CD14-positive monocyte (primary cell): ENCODE results near the gene LINS1. TPM values are rescaled to one million over a fixed set of nuclear protein-coding genes. Genes with fewer than 3 reads are reported as not detected.

Experiments used
- DNase-seq, 3 donors: peaks; one replicate each; pipeline ENCODE4 v3.0.0-alpha.2; 2011 to 2022
- H2AFZ ChIP-seq: 2 replicates; pipeline ENCODE4 v1.6.0; 2012; ENCODE audit warnings: mild to moderate bottlenecking, low read depth, low read length, inconsistent platforms; ENCODE audit not compliant: insufficient read depth, poor library complexity, severe bottlenecking
- H3K27ac ChIP-seq, 2 donors: 1 replicate in 1 of 2; 2 replicates in 1 of 2; pipeline ENCODE4 v1.5.1; 2012 to 2013; ENCODE audit warnings: low read length in 2 of 2, control low read depth in 1 of 2, inconsistent platforms in 1 of 2, low read depth in 1 of 2, mild to moderate bottlenecking in 1 of 2
- H3K27me3 ChIP-seq, 2 donors: one replicate each; pipeline versions ENCODE4 v1.6.0 to v1.6.1; 2011 to 2013; ENCODE audit warnings: low read length in 2 of 2; ENCODE audit not compliant: control insufficient read depth in 2 of 2, insufficient read depth in 2 of 2
- H3K36me3 ChIP-seq, 2 donors: replicated peaks in 1 of 2; 1 replicate in 1 of 2; 2 replicates in 1 of 2; pipeline versions ENCODE4 v1.5.1 to v1.6.1; 2012 to 2013; ENCODE audit warnings: low read length in 2 of 2, control low read depth in 1 of 2, inconsistent platforms in 1 of 2, mild to moderate bottlenecking in 1 of 2; ENCODE audit not compliant: insufficient read depth in 2 of 2, control insufficient read depth in 1 of 2
- H3K4me1 ChIP-seq, 2 donors: 1 replicate in 1 of 2; 2 replicates in 1 of 2; pipeline versions ENCODE4 v1.5.1 to v1.6.1; 2012 to 2013; ENCODE audit warnings: low read length in 2 of 2, control low read depth in 1 of 2, inconsistent platforms in 1 of 2, mild to moderate bottlenecking in 1 of 2, moderate library complexity in 1 of 2; ENCODE audit not compliant: insufficient read depth in 2 of 2, control insufficient read depth in 1 of 2
- H3K4me2 ChIP-seq: replicated peaks from 2 replicates; pipeline ENCODE3; 2012; ENCODE audit warnings: low read length, moderate library complexity, mild to moderate bottlenecking; ENCODE audit not compliant: poor library complexity, severe bottlenecking; ENCODE audit errors: extremely low read depth
- H3K4me3 ChIP-seq, 3 experiments: fragments of 200-600 bp in 1 of 3; sonication (generic) in 1 of 3; replicated peaks in 1 of 3; 1 replicate in 2 of 3; 2 replicates in 1 of 3; pipeline ENCODE4 v1.5.1; 2011 to 2013; ENCODE audit warnings: low read length in 3 of 3, mild to moderate bottlenecking in 3 of 3, control low read depth in 2 of 3, low read depth in 2 of 3, inconsistent platforms in 1 of 3, moderate library complexity in 1 of 3
- H3K79me2 ChIP-seq: 2 replicates; pipeline ENCODE4 v1.6.0; 2012; ENCODE audit warnings: mild to moderate bottlenecking, control low read depth, inconsistent platforms, low read length, moderate library complexity; ENCODE audit not compliant: insufficient read depth
- H3K9ac ChIP-seq: 2 replicates; pipeline ENCODE4 v1.6.0; 2017; ENCODE audit warnings: low read length, mild to moderate bottlenecking; ENCODE audit not compliant: insufficient read depth, poor library complexity, severe bottlenecking
- H3K9me3 ChIP-seq, 2 donors: replicated peaks in 1 of 2; 1 replicate in 1 of 2; 2 replicates in 1 of 2; pipeline versions ENCODE4 v1.5.1 to v1.6.1; 2012 to 2013; ENCODE audit warnings: low read length in 2 of 2, control low read depth in 1 of 2; ENCODE audit not compliant: control insufficient read depth in 1 of 2, insufficient read depth in 1 of 2
- H4K20me1 ChIP-seq: 2 replicates; pipeline ENCODE4 v1.6.0; 2012; ENCODE audit warnings: mild to moderate bottlenecking, low read length, control low read depth, moderate library complexity; ENCODE audit not compliant: insufficient read depth
- H3K27ac Mint-ChIP-seq, 7 donors: one replicate each; pipeline ENCODE4 v1.8.0; 2020; ENCODE audit warnings: mild to moderate bottlenecking in 7 of 7, mixed read lengths in 7 of 7, moderate library complexity in 6 of 7, inconsistent platforms in 2 of 7
- H3K27me3 Mint-ChIP-seq, 3 donors: one replicate each; pipeline ENCODE4 v1.8.0; 2021 to 2022; ENCODE audit warnings: low read depth in 3 of 3, mild to moderate bottlenecking in 3 of 3, mixed read lengths in 3 of 3, moderate library complexity in 3 of 3, inconsistent platforms in 1 of 3
- H3K36me3 Mint-ChIP-seq, 2 donors: one replicate each; pipeline ENCODE4 v1.8.0; 2020; ENCODE audit warnings: mixed read lengths in 2 of 2, inconsistent platforms in 1 of 2, mild to moderate bottlenecking in 1 of 2
- H3K4me1 Mint-ChIP-seq: one replicate; pipeline ENCODE4 v1.8.0; 2020; ENCODE audit warnings: mild to moderate bottlenecking, mixed read lengths
- H3K4me3 Mint-ChIP-seq, 2 donors: one replicate each; pipeline ENCODE4 v1.8.0; 2020; ENCODE audit warnings: mild to moderate bottlenecking in 2 of 2, mixed read lengths in 2 of 2, moderate library complexity in 1 of 2
- H3K9me3 Mint-ChIP-seq, 7 donors: one replicate each; pipeline ENCODE4 v1.8.0; 2020 to 2022; ENCODE audit warnings: mixed read lengths in 7 of 7, mild to moderate bottlenecking in 6 of 7, moderate library complexity in 6 of 7, inconsistent platforms in 2 of 7
- CTCF ChIP-seq: fragments of 200-600 bp; IDR thresholded peaks from one replicate; pipeline ENCODE4 v1.8.0; 2022; ENCODE audit warnings: antibody characterized with exemption, mild to moderate bottlenecking
- WGBS: methylation state at CpG from one replicate; pipeline ENCODE4 v1.1.5; 2013; ENCODE audit warnings: missing lambda C conversion rate; ENCODE audit not compliant: insufficient coverage; 5-methylcytosine and 5-hydroxymethylcytosine counted together
- intact Hi-C, 2 donors: fragments of 100-400 bp; cut with micrococcal nuclease; formaldehyde crosslinking; loops; one replicate each; pipeline versions ENCODE4 v1.15.0 to v1.15.1; 2023
- polyA plus RNA-seq, 3 donors: library from polyadenylated mRNA; depleted of rRNA in 1 of 3; unstranded in 2 of 3; stranded (reverse) in 1 of 3; fragments of 300-500 nt in 2 of 3; fragments of >200 nt in 1 of 3; fragmentation: Illumina TruSeq in 2 of 3; gene quantifications; 1 replicate in 2 of 3; 2 replicates in 1 of 3; pipeline ENCODE4 v1.2.3, GENCODE V29; 2012 to 2021

LINS1 gene
- polyA plus RNA-seq, 3 donors = 4.2 to 8.8 (median 7.6) TPM

- no CpG with 5 or more reads among the region's 3 CpGs for WGBS
- no peak overlapping the region for H3K4me3 Mint-ChIP-seq
- peaks cover 11 to 13% of the 10 kb centered on the region in 2 donors for H3K4me1 ChIP-seq
These were observed 6.0 kb downstream of the LINS1 start for GRCh38 chr15:100595964-100596363.

GRCh38 chr15:100593431-100593830, 8.6 kb downstream of the LINS1 start:
- peaks cover 36% of the 10 kb centered on the region for H4K20me1 ChIP-seq
- TF ChIP-seq CTCF = no peak
- DNase-seq = no peak
- no peaks in the 10 kb centered on the region for H3K27me3 Mint-ChIP-seq
- H3K36me3 Mint-ChIP-seq = peaks cover 14 to 24% of the 10 kb centered on the region in 2 donors
- peaks cover 14% of the 10 kb centered on the region for H3K4me1 Mint-ChIP-seq
- H3K36me3 ChIP-seq = peaks cover 0 to 17% of the 10 kb centered on the region in 2 donors
- no peak overlapping the region for H3K4me2 ChIP-seq
- peaks cover 87% of the 10 kb centered on the region for H3K79me2 ChIP-seq
- H2AFZ ChIP-seq = no peak overlapping the region
- peaks cover 5 to 23% (median 15%) of the 10 kb centered on the region in 7 donors for H3K9me3 Mint-ChIP-seq
- no peak overlapping the region for H3K9ac ChIP-seq
- no peaks in the 10 kb centered on the region for H3K27me3 ChIP-seq
- no peak overlapping the region for H3K4me3 Mint-ChIP-seq
- intact Hi-C loops = no loop called here
- H3K4me3 ChIP-seq = no peak overlapping the region
- H3K4me1 ChIP-seq = peaks cover 7% of the 10 kb centered on the region in 2 donors
- no CpG with 5 or more reads among the region's 2 CpGs for WGBS
- H3K27ac Mint-ChIP-seq = no peak overlapping the region
- peaks cover 3 to 22% of the 10 kb centered on the region in 2 donors for H3K9me3 ChIP-seq
- H3K27ac ChIP-seq = no peak overlapping the region

More at GRCh38 chr15:100595964-100596363, 6.0 kb downstream of the LINS1 start:
- Mint-ChIP-seq H3K36me3 (peaks cover 11 to 26% of the 10 kb centered on the region in 2 donors), H3K9me3 (peaks cover 1 to 9% (median 5%) of the 10 kb centered on the region in 7 donors), H3K27ac (no peak overlapping the region), H3K4me1 (peaks cover 17% of the 10 kb centered on the region), H3K27me3 (no peaks in the 10 kb centered on the region)
- Histone ChIP-seq H3K79me2 (peaks cover 94% of the 10 kb centered on the region), H2AFZ (no peak overlapping the region), H3K4me2 (no peak overlapping the region), H4K20me1 (peaks cover 36% of the 10 kb centered on the region), H3K9ac (no peak overlapping the region), H3K9me3 (peaks cover 0 to under 1% of the 10 kb centered on the region in 2 donors), H3K36me3 (peaks cover 0 to 11% of the 10 kb centered on the region in 2 donors), H3K27me3 (no peaks in the 10 kb centered on the region), H3K4me3 (no peak overlapping the region), H3K27ac (no peak overlapping the region)
- no peak for TF ChIP-seq CTCF
- DNase-seq = no peak
- intact Hi-C loops = no loop called here
